A549 (cell line): ENCODE results near the gene NXPE3.

Experiments used
- EP300 ChIP-seq, 2 experiments: fragments of >200 bp; sonication (Bioruptor Twin); formaldehyde crosslinking; IDR thresholded peaks; 2 replicates in 1 of 2; 3 replicates in 1 of 2; pipeline ENCODE4 v1.6.1; 2016 to 2017
- JUN ChIP-seq, 2 experiments: fragments of >200 bp; sonication (Bioruptor Twin); formaldehyde crosslinking; IDR thresholded peaks; 2 replicates in 1 of 2; 3 replicates in 1 of 2; pipeline ENCODE4 v1.6.1; 2016 to 2017
- KDM1A ChIP-seq: fragments of 200-600 bp; sonication (generic); IDR thresholded peaks from 2 replicates; pipeline ENCODE4 v1.6.1; 2016; ENCODE audit warnings: low read depth, mild to moderate bottlenecking
- KDM5A ChIP-seq: fragments of 200-600 bp; sonication (generic); IDR thresholded peaks from 2 replicates; pipeline ENCODE4 v1.6.1; 2016; ENCODE audit warnings: antibody characterized with exemption, mild to moderate bottlenecking
- POLR2A ChIP-seq: IDR thresholded peaks from 2 replicates; pipeline ENCODE4 v1.6.1; 2012; ENCODE audit warnings: mild to moderate bottlenecking, low read length
- RAD21 ChIP-seq, 2 experiments: fragments of >200 bp in 1 of 2; sonication (Bioruptor Twin) in 1 of 2; formaldehyde crosslinking in 1 of 2; IDR thresholded peaks in 1 of 2; conservative IDR thresholded peaks in 1 of 2; 2 replicates in 1 of 2; 3 replicates in 1 of 2; pipeline ENCODE4 v1.6.1; 2012 to 2018; ENCODE audit warnings: inconsistent platforms in 1 of 2
- RCOR1 ChIP-seq: fragments of 150-350 bp; IDR thresholded peaks from 2 replicates; pipeline ENCODE4 v1.6.1; 2014; ENCODE audit warnings: antibody characterized with exemption, low read length, low read depth
- ZSCAN20 ChIP-seq: fragments of 250-450 bp; sonication (Bioruptor Pico); IDR thresholded peaks from 2 replicates; pipeline ENCODE4 v1.8.0; 2022; ENCODE audit warnings: mild to moderate bottlenecking, moderate library complexity
- TF ChIP-seq, protein P1 (sequence below): fragments of >200 bp; sonication (Bioruptor Twin); formaldehyde crosslinking; IDR thresholded peaks from 3 replicates; pipeline ENCODE4 v1.5.1; 2016
- TF ChIP-seq, protein P2 (sequence below): IDR thresholded peaks from 2 replicates; pipeline ENCODE4 v1.6.1; 2012
- TF ChIP-seq, protein P3 (sequence below): fragments of 450-650 bp; IDR thresholded peaks from 2 replicates; pipeline ENCODE4 v1.6.1; 2014; ENCODE audit warnings: antibody characterized with exemption

DNA sequence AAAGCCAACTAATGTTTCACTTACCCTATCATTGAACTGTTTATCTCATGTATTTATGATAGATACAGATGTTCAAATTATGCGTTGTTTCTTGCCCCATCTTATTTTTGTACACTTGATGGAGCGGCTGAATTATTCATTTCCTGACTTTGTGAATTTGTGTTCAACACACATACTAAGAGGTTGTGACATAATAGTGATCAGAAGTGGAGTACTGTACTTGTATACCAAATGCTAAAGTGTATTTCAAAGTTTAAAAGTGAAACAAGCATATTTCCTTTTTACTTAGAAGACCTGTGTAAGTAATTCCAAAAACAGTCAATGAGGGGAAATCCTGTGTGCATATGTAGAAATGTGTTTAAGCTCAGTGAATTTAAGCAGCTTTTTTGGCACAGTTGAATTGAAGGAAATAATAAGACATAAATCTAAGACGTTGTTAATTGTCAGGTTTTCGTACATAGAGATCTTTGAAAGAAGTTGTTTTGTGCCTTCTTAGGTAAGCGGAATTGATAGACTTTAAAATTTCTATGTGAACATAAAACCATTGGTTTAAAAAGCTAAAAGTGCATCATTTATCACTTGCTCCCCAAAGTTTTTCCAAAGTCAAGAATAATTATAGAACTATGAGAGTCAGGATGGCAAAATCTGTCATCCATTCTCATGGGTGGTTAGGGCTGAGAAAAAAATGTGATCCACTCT is 72.2 kb downstream of the NXPE3 start:
- TF ChIP-seq, protein P1, sequence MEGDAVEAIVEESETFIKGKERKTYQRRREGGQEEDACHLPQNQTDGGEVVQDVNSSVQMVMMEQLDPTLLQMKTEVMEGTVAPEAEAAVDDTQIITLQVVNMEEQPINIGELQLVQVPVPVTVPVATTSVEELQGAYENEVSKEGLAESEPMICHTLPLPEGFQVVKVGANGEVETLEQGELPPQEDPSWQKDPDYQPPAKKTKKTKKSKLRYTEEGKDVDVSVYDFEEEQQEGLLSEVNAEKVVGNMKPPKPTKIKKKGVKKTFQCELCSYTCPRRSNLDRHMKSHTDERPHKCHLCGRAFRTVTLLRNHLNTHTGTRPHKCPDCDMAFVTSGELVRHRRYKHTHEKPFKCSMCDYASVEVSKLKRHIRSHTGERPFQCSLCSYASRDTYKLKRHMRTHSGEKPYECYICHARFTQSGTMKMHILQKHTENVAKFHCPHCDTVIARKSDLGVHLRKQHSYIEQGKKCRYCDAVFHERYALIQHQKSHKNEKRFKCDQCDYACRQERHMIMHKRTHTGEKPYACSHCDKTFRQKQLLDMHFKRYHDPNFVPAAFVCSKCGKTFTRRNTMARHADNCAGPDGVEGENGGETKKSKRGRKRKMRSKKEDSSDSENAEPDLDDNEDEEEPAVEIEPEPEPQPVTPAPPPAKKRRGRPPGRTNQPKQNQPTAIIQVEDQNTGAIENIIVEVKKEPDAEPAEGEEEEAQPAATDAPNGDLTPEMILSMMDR, result no peak
- TF ChIP-seq KDM1A (no peak), POLR2A (no peak), KDM5A (no peak), RAD21 (conservative IDR thresholded peaks at IDR 0.05 in 1 of 2, IDR thresholded peaks at IDR 0.05 in 1 of 2) (no peak), JUN (IDR thresholded peaks at IDR 0.05) (no peak), RCOR1 (no peak), ZSCAN20 (CRISPR knock-in tag) (no peak), EP300 (IDR thresholded peaks at IDR 0.05) (no peak)
- TF ChIP-seq, protein P2, sequence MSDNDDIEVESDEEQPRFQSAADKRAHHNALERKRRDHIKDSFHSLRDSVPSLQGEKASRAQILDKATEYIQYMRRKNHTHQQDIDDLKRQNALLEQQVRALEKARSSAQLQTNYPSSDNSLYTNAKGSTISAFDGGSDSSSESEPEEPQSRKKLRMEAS, result no peak
- TF ChIP-seq, protein P3, sequence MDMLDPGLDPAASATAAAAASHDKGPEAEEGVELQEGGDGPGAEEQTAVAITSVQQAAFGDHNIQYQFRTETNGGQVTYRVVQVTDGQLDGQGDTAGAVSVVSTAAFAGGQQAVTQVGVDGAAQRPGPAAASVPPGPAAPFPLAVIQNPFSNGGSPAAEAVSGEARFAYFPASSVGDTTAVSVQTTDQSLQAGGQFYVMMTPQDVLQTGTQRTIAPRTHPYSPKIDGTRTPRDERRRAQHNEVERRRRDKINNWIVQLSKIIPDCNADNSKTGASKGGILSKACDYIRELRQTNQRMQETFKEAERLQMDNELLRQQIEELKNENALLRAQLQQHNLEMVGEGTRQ, result no peak
